ENCODE measurements around the gene ITGA2B. TPM values are rescaled to one million over a fixed set of nuclear protein-coding genes. Genes with fewer than 3 reads are reported as not detected.
"Not testable (repeated sequence)": the region's sequence is repeated elsewhere in the genome, so short reads cannot be mapped to it uniquely, and the experiment has no call there.

ITGA2B gene
- total and polyA plus RNA-seq, 2 of the 8 experiments (the other 6 are each of a cell fraction or from before 2014, with no cell fraction given): 6.9 to 12.3 TPM

- not testable (repeated sequence) for H3K4ac ChIP-seq (replicated peaks; ENCODE audit: insufficient read length, low read depth, low read length); H2BK20ac ChIP-seq (ENCODE audit: low read length); H3K79me2 ChIP-seq (ENCODE audit: control insufficient read depth in 1 of 2, insufficient read depth in 2 of 2, low read length in 2 of 2); H3K23me2 ChIP-seq (ENCODE audit: low read depth, low read length); H3K56ac ChIP-seq (replicated peaks; ENCODE audit: insufficient read length, low read depth, low read length); DNase-seq (ENCODE audit: low read depth in 1 of 2, low spot score in 2 of 2); H2AK5ac ChIP-seq (ENCODE audit: low read depth, low read length); H3K9me3 ChIP-seq (ENCODE audit: insufficient read depth in 2 of 2, low read depth in 1 of 2, low read length in 1 of 2); H3K9ac ChIP-seq (replicated peaks in 1 of 4; ENCODE audit: extremely low read depth in 1 of 4, low read depth in 3 of 4, low read length in 3 of 4); H2AFZ ChIP-seq (ENCODE audit: low read length); H3K4me3 ChIP-seq (ENCODE audit: extremely low read depth in 1 of 4, insufficient read depth in 2 of 4, low read depth in 3 of 4, low read length in 4 of 4); H4K20me1 ChIP-seq (replicated peaks in 1 of 2; ENCODE audit: control insufficient read depth in 1 of 2, insufficient read depth in 2 of 2, low read length in 2 of 2); H3K23ac ChIP-seq (ENCODE audit: insufficient read length); H3K79me1 ChIP-seq (ENCODE audit: low read depth, low read length); H3K14ac ChIP-seq (ENCODE audit: insufficient read length); H4K8ac ChIP-seq (ENCODE audit: extremely low read depth, insufficient read depth, low read length); H3K27ac ChIP-seq (ENCODE audit: low read depth, low read length); FAIRE-seq; H4K91ac ChIP-seq (replicated peaks; ENCODE audit: insufficient read length, low read length); H2BK15ac ChIP-seq (ENCODE audit: low read length); H3K18ac ChIP-seq (ENCODE audit: extremely low read depth, low read length); H2BK5ac ChIP-seq (ENCODE audit: low read depth, low read length); H3K36me3 ChIP-seq (ENCODE audit: control insufficient read depth in 2 of 4, insufficient read depth in 4 of 4, low read length in 3 of 4); H3K4me2 ChIP-seq (ENCODE audit: insufficient read depth in 1 of 2, low read depth in 2 of 2, low read length in 2 of 2); H2BK12ac ChIP-seq (ENCODE audit: low read depth, low read length); H2BK120ac ChIP-seq (replicated peaks; ENCODE audit: low read depth, low read length); H4K5ac ChIP-seq (ENCODE audit: insufficient read length, low read depth, low read length); H3K4me1 ChIP-seq (replicated peaks in 1 of 4; ENCODE audit: control insufficient read depth in 3 of 4, insufficient read depth in 4 of 4, low read length in 3 of 4); H3K27me3 ChIP-seq (replicated peaks in 1 of 4; ENCODE audit: control insufficient read depth in 3 of 4, extremely low read depth in 1 of 4, insufficient read depth in 3 of 4, low read length in 3 of 4)
- ChIA-PET CTCF (ENCODE audit: partially characterized antibody) (interaction anchor here (0.6 to 3.3 kb wide), 5 partner anchors 9 to 53 kb away, joined by 3 to 33 read pairs (median 4); partner anchors contain the start of gene FAM171A2), POLR2A (ENCODE audit: partially characterized antibody) (interaction anchor here (2.1 kb wide), 1 partner anchor 12 kb away, joined by 7 read pairs; no protein-coding TSS in a partner anchor)
- 80% methylated on average over 5 of the region's 5 CpGs; no CpG with 5 or more reads in 1 of the 2 experiments for WGBS, 2 experiments (ENCODE audit: extremely low coverage in 1 of 2, insufficient coverage in 1 of 2, insufficient read length in 1 of 2, insufficient replicate concordance in 2 of 2, low coverage in 1 of 2, low lambda C conversion rate in 2 of 2, missing lambda C conversion rate in 1 of 2)
Measured at GRCh38 chr17:44340553-44340952, 48.9 kb downstream of the ITGA2B start.
